ENCODE data around the gene DEFB124.

Gene DEFB124

GRCh38 chr20:31497838-31498540, 23.1 kb upstream of the DEFB124 start:
- Histone ChIP-seq H3K4me2 (no peak overlapping the region), H3K27me3 (no peaks in the 10 kb centered on the region), H3K9me3 (replicated peaks in 1 of 11) (no peaks in the 10 kb centered on the region; a peak in 1 of 22 replicates), H4K20me1 (no peaks in the 10 kb centered on the region), H3K27ac (no peak overlapping the region), H3K36me3 (no peaks in the 10 kb centered on the region), H3K4me1 (peaks cover 0 to 2% (median 0%) of the 10 kb centered on the region in 10 experiments; a peak in 1 of 20 replicates), H3K4me3 (no peak overlapping the region), H3K9ac (no peak overlapping the region)
- TF ChIP-seq Cebpa-rat (IDR thresholded peaks at IDR 0.05): no peak

- H3K27me3 ChIP-seq: no peaks in the 10 kb centered on the region
- no peak overlapping the region for H3K4me3 ChIP-seq
- H3K9me3 ChIP-seq (replicated peaks in 1 of 11): no peaks in the 10 kb centered on the region; a peak in 1 of 22 replicates
- no peaks in the 10 kb centered on the region for H4K20me1 ChIP-seq
- TF ChIP-seq Cebpa-rat (IDR thresholded peaks at IDR 0.05): no peak
- no peak overlapping the region for H3K27ac ChIP-seq
- peaks cover 0 to 8% (median 0%) of the 10 kb centered on the region in 10 experiments; a peak in 2 of 20 replicates for H3K4me1 ChIP-seq
- H3K4me2 ChIP-seq: no peak overlapping the region
- no peaks in the 10 kb centered on the region for H3K36me3 ChIP-seq
- H3K9ac ChIP-seq: no peak overlapping the region
Observed at GRCh38 chr20:31496761-31497295, 21.9 kb upstream of the DEFB124 start.

GRCh38 chr20:31494131-31494530, 19.2 kb upstream of the DEFB124 start:
- peaks cover 0 to 8% (median 0%) of the 10 kb centered on the region in 10 experiments; a peak in 2 of 20 replicates for H3K4me1 ChIP-seq
- no peaks in the 10 kb centered on the region; a peak in 1 of 22 replicates for H3K9me3 ChIP-seq (replicated peaks in 1 of 11)

GRCh38 chr20:31490752-31491151, 15.8 kb upstream of the DEFB124 start:
- Histone ChIP-seq H3K27ac (no peak overlapping the region), H4K20me1 (no peaks in the 10 kb centered on the region), H3K4me2 (no peak overlapping the region), H3K9ac (no peak overlapping the region), H3K9me3 (replicated peaks in 1 of 11) (no peaks in the 10 kb centered on the region; a peak in 1 of 22 replicates), H3K4me3 (no peak overlapping the region), H3K27me3 (no peaks in the 10 kb centered on the region), H3K4me1 (peaks cover 0 to 8% (median 4%) of the 10 kb centered on the region in 10 experiments; a peak in 4 of 20 replicates), H3K36me3 (no peaks in the 10 kb centered on the region)
- no peak for TF ChIP-seq Cebpa-rat (IDR thresholded peaks at IDR 0.05)

More at GRCh38 chr20:31494131-31494530, 19.2 kb upstream of the DEFB124 start:
- Histone ChIP-seq H3K27me3 (no peaks in the 10 kb centered on the region), H3K4me3 (no peak overlapping the region), H3K36me3 (no peaks in the 10 kb centered on the region), H3K4me2 (no peak overlapping the region), H3K27ac (no peak overlapping the region), H4K20me1 (no peaks in the 10 kb centered on the region), H3K9ac (no peak overlapping the region)
- TF ChIP-seq Cebpa-rat (IDR thresholded peaks at IDR 0.05): no peak

GRCh38 chr20:31489152-31489551, 14.2 kb upstream of the DEFB124 start:
- TF ChIP-seq Cebpa-rat (IDR thresholded peaks at IDR 0.05): no peak
- H3K36me3 ChIP-seq: no peaks in the 10 kb centered on the region
- H4K20me1 ChIP-seq: no peaks in the 10 kb centered on the region
- H3K9me3 ChIP-seq (replicated peaks in 1 of 11): peaks cover 0 to 6% (median 3%) of the 10 kb centered on the region in 11 experiments; a peak in 5 of 22 replicates
- H3K4me3 ChIP-seq: no peak overlapping the region
- H3K27ac ChIP-seq: no peak overlapping the region
- peaks cover 0 to 10% (median 6%) of the 10 kb centered on the region in 10 experiments; a peak in 4 of 20 replicates for H3K4me1 ChIP-seq
- H3K9ac ChIP-seq: no peak overlapping the region
- no peaks in the 10 kb centered on the region; a peak in 1 of 22 replicates for H3K27me3 ChIP-seq
- H3K4me2 ChIP-seq: no peak overlapping the region

- H3K36me3 ChIP-seq: no peaks in the 10 kb centered on the region
- H3K4me1 ChIP-seq: peaks cover 0 to 9% (median 6%) of the 10 kb centered on the region in 10 experiments; a peak in 4 of 20 replicates
- no peak overlapping the region for H3K4me3 ChIP-seq
- peaks cover 0 to 9% (median 3%) of the 10 kb centered on the region in 11 experiments; a peak in 5 of 22 replicates for H3K9me3 ChIP-seq (replicated peaks in 1 of 11)
- H3K9ac ChIP-seq: no peak overlapping the region
- H3K27ac ChIP-seq: no peak overlapping the region
- no peak overlapping the region for H3K4me2 ChIP-seq
- H4K20me1 ChIP-seq: no peaks in the 10 kb centered on the region
- no peak for TF ChIP-seq Cebpa-rat (IDR thresholded peaks at IDR 0.05)
- H3K27me3 ChIP-seq: no peaks in the 10 kb centered on the region; a peak in 1 of 22 replicates
Observed at GRCh38 chr20:31488115-31488514, 13.2 kb upstream of the DEFB124 start.

- Histone ChIP-seq H3K9me3 (replicated peaks in 1 of 11) (peaks cover 0 to 9% (median 3%) of the 10 kb centered on the region in 11 experiments; a peak in 5 of 22 replicates), H3K27ac (no peak overlapping the region), H3K4me1 (peaks cover 0 to 7% (median 1%) of the 10 kb centered on the region in 10 experiments; a peak in 4 of 20 replicates), H3K36me3 (no peaks in the 10 kb centered on the region), H3K27me3 (no peaks in the 10 kb centered on the region; a peak in 1 of 22 replicates), H3K4me2 (peak overlapping the region; percentile 12 to 56 (median 29); a peak in 10 of 22 replicates), H4K20me1 (no peaks in the 10 kb centered on the region), H3K4me3 (peak overlapping the region in 1 of 10 experiments; percentile 26; a peak in 1 of 20 replicates), H3K9ac (peak overlapping the region in 1 of 11 experiments; percentile 44; a peak in 2 of 22 replicates)
- TF ChIP-seq Cebpa-rat (IDR thresholded peaks at IDR 0.05): no peak
Observed at GRCh38 chr20:31485450-31486339, 10.8 kb upstream of the DEFB124 start.

DNA sequence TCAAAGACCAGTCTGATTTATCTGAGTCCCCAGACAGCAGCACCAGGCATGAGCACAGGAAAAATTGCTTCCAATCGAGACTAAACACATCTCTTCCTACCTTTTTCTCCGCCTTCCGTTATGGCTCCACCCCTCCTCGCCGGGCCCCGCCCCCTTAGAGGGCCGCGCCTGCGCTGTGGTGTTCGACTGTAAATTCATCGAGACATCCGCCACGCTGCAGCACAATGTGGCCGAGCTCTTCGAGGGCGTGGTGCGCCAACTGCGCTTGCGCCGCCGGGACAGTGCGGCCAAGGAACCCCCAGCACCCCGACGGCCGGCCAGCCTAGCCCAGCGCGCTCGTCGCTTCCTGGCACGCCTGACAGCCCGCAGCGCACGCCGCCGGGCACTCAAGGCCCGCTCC, 9.1 kb upstream of the DEFB124 start:
- TF ChIP-seq Cebpa-rat (IDR thresholded peaks at IDR 0.05): no peak
- no peak overlapping the region for H3K4me2 ChIP-seq
- no peaks in the 10 kb centered on the region for H4K20me1 ChIP-seq
- no peaks in the 10 kb centered on the region; a peak in 1 of 22 replicates for H3K27me3 ChIP-seq
- no peaks in the 10 kb centered on the region for H3K36me3 ChIP-seq
- peaks cover 0 to 7% (median 1%) of the 10 kb centered on the region in 10 experiments; a peak in 4 of 20 replicates for H3K4me1 ChIP-seq
- H3K9ac ChIP-seq: no peak overlapping the region
- H3K9me3 ChIP-seq (replicated peaks in 1 of 11): peaks cover 0 to 9% (median 3%) of the 10 kb centered on the region in 11 experiments; a peak in 5 of 22 replicates
- no peak overlapping the region for H3K27ac ChIP-seq
- no peak overlapping the region for H3K4me3 ChIP-seq
